SIG-M5 (cell line): ENCODE results near the gene KLF5.

ENCODE experiments used
- DNase-seq: peaks from one replicate; lab custom pipeline; 2025; lab: John Stamatoyannopoulos, UW

The KLF5 gene

DNA sequence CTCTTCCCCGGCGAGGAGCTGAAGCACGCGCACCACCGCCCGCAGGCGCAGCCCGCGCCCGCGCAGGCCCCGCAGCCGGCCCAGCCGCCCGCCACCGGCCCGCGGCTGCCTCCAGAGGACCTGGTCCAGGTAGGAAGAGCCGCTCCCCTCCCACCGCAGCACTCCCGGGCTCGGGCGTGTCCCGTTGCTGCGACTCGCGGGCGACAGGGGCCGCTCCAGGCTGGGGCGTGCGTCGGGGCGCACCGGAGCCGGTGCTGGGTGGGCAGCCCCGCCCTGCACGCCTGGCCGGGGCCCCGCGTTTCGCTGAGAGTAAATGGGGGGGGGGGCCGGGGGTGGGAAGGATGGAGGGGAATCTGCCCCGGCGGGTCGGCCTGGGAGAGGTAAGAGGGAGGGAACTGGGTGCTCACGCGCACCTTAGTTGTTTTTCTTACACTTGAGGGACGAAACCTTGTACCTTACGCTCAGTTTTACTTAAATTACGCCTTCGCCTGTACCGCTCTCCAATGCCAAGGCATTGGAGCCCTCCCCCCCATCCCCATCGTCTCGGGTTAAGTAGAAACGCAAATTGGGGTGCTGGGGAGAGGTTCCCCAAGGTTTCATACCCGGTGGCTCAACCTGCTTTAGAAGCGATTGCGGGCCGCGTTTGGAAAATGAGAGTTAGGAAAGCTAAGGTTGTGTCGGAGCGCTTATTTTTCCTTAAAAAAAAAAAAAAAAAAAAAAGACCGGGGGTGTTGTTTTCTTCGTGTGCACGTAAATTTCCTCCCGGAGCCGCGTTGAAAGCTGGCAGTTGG lies 850 bp downstream of the KLF5 start:
- no peak for DNase-seq

DNA sequence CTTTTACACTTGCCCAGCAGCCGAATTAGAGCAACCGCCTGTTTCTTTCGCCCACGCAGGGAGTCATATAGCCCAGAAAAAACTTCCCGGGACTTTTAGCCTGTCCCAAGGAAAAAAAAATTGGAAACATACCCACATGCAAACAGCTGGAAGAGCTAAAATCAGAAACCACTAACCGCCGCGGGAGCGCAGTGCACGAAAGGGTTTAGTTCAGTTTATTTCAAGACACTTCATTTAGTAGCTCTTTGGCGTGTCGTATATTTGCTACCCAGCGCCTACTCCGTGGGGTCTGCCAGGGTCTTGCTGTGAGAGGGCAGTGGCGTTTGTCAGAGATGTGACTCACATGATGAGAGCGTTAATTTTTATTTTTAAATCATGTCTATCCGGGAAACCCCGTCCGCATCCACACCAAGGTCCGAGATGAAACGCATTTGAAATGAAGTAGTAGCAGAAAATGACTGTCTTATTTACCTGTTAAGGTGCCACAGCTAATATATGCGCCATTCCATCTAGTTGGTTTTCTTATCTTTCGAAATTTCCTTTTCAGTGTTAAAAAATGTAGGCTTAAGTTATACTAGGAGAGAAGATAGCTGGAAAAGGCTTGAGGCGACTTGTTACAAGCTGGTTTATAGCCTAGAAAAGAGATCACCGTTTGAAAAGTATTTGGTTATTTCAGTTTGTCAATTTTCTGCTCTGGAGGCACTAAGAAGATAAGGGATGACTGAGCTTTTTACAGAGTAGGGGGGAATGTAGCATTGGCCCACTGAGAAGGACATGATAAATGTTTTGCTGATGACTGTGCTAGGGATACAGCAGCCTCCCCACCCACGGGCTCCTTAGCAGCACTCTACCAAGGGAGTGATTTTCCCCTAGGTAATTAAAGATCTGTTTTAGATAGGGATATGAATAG lies 1.7 kb downstream of the KLF5 start:
- no peak for DNase-seq

DNA sequence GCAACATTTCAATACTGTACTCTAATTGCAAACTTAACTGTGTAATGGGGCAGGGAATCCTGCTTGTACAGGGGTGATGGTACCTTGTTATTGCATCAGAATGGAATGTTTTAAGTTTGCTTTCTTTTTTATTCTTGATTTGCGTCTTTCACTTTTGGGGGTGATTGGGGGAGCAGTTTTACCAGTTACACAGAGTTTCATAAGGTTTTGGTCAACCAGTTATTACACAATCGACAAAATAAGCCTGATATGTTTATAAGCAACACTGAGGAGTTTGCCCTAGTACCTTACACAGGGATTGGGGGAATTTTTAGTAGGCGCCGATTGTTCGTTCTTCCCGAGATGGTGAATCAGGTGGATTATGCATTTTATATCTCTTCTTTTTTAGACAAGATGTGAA lies 2.7 kb downstream of the KLF5 start:
- no peak for DNase-seq

DNA sequence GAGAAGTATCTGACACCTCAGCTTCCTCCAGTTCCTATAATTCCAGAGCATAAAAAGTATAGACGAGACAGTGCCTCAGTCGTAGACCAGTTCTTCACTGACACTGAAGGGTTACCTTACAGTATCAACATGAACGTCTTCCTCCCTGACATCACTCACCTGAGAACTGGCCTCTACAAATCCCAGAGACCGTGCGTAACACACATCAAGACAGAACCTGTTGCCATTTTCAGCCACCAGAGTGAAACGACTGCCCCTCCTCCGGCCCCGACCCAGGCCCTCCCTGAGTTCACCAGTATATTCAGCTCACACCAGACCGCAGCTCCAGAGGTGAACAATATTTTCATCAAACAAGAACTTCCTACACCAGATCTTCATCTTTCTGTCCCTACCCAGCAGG lies 3.1 kb downstream of the KLF5 start:
- no peak for DNase-seq

DNA sequence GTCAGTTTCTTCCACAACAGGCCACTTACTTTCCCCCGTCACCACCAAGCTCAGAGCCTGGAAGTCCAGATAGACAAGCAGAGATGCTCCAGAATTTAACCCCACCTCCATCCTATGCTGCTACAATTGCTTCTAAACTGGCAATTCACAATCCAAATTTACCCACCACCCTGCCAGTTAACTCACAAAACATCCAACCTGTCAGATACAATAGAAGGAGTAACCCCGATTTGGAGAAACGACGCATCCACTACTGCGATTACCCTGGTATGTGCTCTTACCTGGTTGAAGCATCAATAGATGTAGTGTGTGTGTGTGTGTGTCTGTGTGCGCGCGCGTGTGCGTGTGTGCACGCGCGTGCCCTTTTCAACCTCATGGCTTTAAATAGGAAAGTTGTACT lies 3.7 kb downstream of the KLF5 start:
- no peak for DNase-seq

DNA sequence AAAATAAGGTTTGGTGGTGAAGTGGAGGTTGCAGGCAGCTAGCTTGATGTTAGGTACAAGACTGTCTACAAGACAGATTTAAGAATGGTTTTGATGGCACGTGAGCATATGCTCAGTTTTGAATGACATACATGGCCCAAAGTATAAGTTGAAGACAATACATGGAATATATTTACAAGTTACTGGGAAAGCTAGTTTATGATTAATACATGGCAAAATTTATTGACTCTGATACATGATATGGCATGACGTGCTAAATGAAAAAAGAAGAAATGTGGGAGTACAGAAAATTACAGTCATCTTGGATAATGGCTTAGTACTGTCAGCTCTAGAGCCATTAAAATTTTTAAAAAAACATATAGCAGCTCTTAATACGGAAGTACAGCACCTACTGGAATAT lies 4.4 kb downstream of the KLF5 start:
- no peak for DNase-seq

DNA sequence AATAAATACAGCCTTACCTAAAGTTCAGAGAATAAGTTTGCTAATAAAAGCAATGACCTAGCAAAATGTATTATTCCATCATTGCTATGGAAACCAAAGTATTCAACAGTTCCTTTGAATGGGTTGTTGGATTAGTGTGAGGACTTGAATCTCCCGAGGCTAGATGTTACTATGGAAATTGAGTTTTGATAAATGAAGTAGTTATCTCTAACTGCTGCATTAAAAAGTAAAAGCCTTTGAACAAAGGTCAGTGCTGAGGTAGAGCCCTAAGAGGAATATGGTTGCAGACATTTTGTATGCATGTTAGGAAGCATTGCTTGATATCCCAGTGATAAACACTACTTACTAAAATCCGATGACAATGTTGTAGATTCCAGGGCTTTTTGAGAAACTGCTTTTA lies 6.2 kb downstream of the KLF5 start:
- DNase-seq = no peak

DNA sequence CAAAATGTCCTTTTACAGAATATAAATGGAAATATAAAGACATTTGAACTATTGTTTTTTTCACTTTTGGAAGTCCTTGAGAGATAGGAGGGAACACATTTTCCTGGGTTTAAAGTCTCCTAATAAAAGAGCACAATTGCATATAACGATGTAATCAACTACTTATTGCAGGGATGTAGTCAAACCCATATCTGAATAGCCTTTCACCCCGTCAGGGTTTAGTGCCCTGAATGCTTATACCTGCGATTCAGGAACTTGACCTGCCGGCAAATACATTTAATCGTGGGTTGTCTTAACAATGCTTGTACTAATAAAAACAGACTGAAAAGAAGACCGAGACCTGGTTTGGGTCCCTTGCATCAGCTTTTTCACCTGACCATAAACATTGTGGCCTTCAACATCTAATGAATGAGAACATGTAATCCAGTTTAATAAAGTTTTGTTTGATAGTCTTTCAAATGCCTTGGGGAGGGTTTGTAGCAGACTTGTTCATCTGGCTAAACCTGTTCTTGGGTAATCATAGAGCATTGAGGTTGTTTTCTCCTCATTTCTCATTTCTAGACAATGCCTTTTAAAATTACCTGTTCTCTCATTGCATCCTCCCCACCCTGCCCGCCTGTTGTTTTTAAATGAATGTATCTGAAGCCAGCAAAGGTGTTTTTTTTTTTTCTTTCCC lies 7.0 kb downstream of the KLF5 start:
- no peak for DNase-seq

DNA sequence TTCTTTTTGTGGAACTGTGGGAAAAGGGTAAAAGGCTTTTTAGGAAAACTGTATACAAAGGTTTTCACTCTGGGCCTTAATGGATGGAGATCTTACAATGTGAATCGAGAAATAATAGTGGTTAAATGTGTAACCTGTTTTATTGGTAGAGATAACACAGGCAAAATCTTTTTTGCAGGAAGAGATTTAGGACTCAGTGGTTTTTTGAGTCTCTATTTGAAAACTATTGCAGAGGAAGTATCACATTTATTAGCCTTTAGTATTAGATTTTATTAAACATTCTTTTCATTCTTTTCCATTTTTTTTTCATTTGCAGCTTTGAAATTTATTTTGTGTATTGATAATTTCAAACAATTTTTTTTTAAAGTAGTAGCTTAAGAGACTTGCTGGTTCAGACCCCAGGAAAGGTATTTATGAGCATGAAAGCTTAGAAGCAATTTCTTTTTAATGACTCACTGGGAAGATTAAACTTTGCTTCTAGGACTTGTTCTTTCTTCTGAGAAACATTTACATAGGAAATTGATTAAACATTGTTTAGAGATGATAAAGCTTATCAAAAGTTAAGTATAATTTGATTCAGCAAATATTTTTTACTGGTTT lies 10.5 kb downstream of the KLF5 start:
- no peak for DNase-seq

DNA sequence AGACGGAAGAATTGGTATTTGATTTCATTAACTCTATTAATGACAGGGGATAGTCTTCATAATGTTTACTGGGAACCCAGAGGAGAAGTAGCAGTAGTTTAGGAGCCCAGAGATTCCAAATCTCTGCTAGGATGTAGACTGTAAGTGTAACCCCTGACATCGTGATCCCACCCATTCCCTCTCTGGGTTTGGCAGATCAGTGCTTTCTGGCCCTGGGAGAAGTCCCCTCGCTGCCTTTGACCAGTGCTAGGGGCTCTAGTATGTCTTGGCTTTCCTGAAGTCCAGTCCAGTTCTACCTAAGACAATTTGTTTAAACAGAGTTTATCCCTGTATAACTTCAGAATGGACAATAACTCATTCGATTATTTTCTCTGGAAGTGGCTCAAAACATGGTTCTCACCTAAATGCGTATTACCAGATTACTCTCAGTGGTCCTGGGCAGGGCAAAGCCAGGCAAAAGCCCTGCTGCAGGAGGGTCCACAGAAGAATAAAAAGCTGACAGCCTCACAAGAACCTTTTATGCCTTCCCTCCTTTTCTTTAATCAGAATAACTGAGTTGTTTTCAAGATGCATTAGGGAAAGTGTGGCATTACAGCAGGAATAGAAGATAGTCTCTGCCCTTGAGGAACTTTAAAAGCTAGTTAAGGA lies 11.8 kb downstream of the KLF5 start:
- no peak for DNase-seq

DNA sequence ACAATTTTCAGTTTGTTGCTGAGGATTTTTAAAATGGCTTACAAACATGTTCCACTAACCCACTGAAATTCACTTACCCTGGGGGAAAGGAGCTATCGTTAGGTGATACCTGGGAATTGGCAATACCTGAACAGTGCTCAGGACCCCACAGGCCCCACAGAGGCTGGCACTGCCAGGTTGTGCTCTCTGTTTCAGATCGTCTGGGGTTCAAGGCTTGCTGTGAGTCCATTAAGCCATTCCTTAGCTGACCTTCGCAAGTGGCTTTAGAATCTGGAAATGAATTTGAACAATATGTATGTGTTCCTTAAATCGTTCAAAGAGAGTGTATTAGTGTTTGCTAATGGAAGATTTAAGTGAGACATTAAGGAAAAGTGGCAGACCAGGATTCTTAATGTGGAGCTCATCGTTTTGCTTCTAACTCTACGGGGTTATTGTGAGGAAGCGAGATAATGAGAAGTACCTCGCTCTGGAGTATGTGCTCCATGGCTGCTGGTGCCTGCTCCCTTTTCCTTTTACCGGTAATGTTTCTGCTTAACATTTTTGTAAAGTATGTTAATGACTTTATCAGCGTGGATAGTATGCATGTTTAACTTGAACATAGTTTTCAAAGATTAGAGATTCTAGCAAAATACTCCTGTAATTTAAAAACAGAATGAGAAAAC lies 13.6 kb downstream of the KLF5 start:
- no peak for DNase-seq

DNA sequence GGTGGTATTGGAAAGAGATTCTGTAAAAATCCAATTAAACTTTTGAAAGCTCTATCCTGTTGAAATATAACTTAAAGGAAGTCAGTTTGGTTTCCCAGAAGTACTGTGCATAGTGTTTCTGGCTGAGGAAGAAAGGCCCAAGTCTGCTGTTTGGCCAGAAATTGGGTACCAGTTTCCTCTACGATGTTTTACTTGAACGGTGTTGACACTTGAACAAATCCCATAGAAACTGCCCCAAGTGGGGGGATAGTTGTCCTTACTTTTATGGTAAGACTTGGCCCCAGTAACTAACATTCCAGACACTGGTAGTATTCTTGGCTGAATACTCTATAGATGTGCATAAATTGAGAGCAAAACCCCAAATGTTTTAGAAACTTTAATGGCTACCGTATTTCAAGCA lies 14.2 kb downstream of the KLF5 start:
- DNase-seq = no peak

DNA sequence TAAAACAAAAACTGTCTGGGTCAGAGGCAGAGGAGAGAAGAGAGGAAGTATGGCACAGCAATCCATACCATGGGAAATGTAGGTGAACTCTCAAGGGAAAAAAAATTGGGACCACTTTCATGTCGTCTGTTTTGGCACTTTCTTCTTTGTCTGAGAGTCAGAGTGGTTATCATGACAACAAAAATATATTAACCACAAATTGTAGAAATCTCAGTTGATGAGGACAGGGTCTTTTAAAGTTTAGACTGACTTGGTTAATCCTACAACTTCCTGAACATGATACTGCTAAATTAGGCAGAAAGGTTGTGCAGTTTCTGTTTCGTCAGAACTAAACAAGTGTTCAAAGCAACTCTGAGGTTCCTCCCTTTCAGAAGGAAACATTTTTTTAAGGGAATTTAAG lies 15.2 kb downstream of the KLF5 start:
- DNase-seq = no peak

DNA sequence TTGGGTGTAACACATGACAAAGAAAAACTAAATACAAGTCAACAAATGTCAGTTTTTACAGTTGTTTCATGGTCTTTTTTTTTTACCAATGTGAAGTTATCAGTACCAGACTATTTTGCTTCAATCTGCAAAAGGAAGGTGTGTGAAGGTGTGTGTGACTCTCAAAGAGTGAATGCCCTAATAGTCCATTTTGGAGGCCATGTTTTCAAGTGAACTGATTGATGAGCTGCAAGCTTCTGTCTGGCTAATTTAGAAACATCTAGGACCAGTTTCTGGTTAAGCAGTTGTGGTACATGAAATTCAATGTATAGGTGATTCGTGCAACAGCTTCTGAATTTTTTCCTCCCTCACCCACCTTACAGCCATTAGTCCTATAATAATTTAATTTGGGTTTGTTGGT lies 16.1 kb downstream of the KLF5 start:
- DNase-seq = no peak

DNA sequence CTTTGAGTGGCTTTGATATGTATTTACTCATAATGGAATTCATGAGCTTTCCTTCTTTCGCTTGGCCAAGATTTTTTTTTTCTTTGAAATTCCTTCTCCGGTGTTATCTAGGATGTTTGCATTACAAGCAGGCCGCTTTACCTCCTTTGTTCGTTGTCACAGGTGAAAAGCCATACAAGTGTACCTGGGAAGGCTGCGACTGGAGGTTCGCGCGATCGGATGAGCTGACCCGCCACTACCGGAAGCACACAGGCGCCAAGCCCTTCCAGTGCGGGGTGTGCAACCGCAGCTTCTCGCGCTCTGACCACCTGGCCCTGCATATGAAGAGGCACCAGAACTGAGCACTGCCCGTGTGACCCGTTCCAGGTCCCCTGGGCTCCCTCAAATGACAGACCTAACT lies 16.7 kb downstream of the KLF5 start:
- DNase-seq = no peak

DNA sequence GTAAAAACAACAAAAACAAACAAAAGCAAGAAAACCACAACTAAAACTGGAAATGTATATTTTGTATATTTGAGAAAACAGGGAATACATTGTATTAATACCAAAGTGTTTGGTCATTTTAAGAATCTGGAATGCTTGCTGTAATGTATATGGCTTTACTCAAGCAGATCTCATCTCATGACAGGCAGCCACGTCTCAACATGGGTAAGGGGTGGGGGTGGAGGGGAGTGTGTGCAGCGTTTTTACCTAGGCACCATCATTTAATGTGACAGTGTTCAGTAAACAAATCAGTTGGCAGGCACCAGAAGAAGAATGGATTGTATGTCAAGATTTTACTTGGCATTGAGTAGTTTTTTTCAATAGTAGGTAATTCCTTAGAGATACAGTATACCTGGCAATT lies 17.1 kb downstream of the KLF5 start:
- DNase-seq = no peak

DNA sequence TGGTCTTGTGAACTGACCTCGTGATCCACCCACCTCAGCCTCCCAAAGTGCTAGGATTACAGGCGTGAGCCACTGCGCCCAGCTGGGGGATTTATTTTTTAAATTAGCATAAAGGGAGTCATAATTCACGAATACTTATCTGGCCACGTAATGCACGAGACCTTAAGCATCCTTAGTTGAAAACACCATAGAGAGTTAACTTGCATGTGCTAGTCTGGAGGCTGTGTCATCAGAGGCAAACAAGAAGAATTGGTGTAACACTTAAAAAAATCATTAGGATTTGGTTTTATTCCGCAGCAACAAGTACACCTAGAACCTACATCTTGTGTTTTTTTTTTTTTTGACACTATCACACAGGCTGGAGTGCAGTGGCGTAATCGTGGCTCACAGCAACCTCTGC lies 19.1 kb downstream of the KLF5 start:
- DNase-seq = no peak

DNA sequence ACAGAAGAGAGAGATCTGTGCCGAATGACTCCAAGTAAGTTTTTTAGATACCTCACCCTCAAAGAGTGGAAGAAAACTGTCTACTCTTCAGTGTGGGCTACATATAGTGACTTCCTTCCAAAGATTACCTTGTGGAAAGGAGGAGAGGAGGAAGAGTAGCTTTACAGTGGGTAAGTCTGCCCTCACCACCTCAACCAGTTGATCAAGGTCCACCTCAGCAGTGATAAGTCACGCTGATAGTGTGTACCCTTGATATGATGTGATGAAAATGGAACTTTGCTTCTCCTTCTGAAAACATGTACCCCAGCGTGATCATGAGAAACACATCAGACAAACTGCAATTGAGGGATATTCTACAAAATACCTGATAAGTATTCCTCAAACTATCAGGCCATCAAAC lies 20.6 kb downstream of the KLF5 start:
- no peak for DNase-seq

DNA sequence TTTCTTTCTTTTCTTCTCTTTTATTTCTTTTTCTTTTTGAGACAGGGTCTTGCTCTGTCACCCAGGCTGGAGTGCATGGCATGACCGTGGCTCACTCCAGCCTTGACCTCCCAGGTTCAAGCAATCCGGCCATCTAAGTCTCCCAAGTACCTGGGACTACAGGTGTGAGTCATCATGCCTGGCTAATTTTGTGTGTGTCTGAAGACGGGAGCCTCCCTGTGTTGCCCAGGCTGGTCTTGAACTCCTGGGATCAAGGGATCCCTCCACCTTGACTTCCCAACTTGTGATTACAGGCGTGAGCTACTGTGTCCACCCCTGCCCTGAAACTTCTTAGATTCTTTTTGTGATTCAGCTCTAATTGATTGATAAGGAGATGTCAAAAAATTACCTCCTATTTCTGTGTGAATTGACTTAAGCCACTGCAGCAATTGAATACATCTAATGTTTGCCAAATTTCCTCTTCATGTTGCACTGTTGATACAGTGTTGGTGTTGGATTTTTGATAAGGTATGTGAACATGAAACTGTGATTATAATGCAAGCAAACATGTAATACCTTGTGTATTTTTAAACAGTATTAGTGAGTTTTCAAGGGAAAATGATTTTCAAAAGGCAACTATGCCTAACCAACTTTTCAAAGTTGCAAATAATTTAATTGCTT lies 22.6 kb downstream of the KLF5 start:
- DNase-seq = no peak

DNA sequence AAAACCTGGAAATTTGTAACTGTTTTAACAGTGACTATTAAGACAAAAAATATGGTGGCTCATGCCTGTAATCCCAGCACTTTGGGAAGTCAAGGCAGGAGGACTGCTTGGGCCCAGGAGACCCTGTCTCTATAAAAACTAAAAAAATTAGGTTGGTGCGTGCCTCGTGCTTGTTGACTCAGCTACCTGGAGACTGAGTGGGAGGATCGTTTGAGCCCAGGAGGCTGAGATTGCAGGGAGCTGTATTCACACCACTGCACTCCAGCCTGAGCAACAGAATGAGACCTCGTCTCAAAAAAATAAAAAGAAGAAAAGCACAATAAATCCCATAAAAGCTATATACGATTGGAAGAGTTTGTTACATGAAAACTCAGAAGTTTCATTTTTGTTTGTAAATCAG lies 23.7 kb downstream of the KLF5 start:
- no peak for DNase-seq

DNA sequence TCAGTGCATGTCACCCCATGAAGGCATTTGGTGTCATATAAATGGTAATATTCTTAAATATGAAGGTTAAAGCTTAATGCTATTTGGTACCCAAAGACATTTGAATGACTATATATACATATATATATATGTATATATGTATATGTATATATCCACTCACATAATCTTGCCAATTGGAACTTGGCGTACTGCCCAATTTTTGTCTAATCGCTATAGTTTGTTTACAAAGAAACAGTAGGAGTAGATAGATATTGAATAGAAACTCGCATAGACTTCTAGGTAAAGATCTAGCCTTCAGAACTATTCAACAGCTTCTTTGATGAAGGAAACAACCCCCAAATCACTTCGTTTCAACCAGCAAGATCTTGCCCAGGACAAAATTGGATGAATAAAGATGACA lies 24.1 kb downstream of the KLF5 start:
- no peak for DNase-seq
